K562 (cell line): ENCODE results near the gene WDR17. TPM values are rescaled to one million over a fixed set of nuclear protein-coding genes. Genes with fewer than 3 reads are reported as not detected.

Experiments
- ATAC-seq: fragments of 200-7000 bp; cut with Tn5 transposase; 3 replicates; pipeline ENCODE4 v1.9.1; 2020; ENCODE audit warnings: moderate library complexity
- BruUV-seq: library from RNA; stranded (reverse); fragments of 400-500 nt; replicated peaks from 2 replicates; lab custom pipeline; 2021; lab: Mats Ljungman, UMichigan
- CTCF ChIA-PET: fragments of 300-600 bp; formaldehyde crosslinking; extraction: SDS; loops from one replicate; lab custom pipeline; 2021; ENCODE audit warnings: low intra/inter-chr PET ratio; lab: Yijun Ruan, JAX
- POLR2A ChIA-PET: fragments of 300-600, 350-650 bp; sonication (Branson Sonifier 250); formaldehyde crosslinking; extraction: SDS; loops from one replicate; lab custom pipeline; 2021; ENCODE audit warnings: antibody characterized with exemption, inconsistent platforms; lab: Yijun Ruan, JAX
- DNase-seq, 4 experiments: peaks; one replicate each; pipeline versions ENCODE4 v3.0.0 to v3.0.0-alpha.2; 2011 to 2018; ENCODE audit warnings: low spot score in 3 of 4, mixed read lengths in 3 of 4; ENCODE audit errors: extremely low read depth in 1 of 4
- FAIRE-seq: peaks from 2 replicates; lab custom pipeline; 2011; peaks lifted over from hg19 to GRCh38; lab: Jason Lieb, UNC
- H2AFZ ChIP-seq: 2 replicates; pipeline ENCODE4 v1.6.0; 2011; ENCODE audit warnings: low read depth, low read length, control low read depth, inconsistent platforms
- H3K27ac ChIP-seq: fragments of 200-600 bp; 3 replicates; pipeline ENCODE4 v1.8.0; 2011; ENCODE audit warnings: low read depth, mild to moderate bottlenecking, control low read depth, inconsistent platforms, low read length, moderate library complexity, mixed read lengths; ENCODE audit errors: extremely low read depth
- H3K27me3 ChIP-seq, 2 experiments: fragments of 300-600 bp in 1 of 2; 2 replicates in 1 of 2; 3 replicates in 1 of 2; pipeline versions ENCODE4 v1.6.0 to v1.8.0; 2011; ENCODE audit warnings: inconsistent platforms in 2 of 2, low read length in 2 of 2, mild to moderate bottlenecking in 1 of 2, mixed read lengths in 1 of 2, moderate library complexity in 1 of 2; ENCODE audit not compliant: control insufficient read depth in 2 of 2, insufficient read depth in 2 of 2
- H3K36me3 ChIP-seq: fragments of 300-600 bp; 3 replicates; pipeline ENCODE4 v1.8.0; 2011; ENCODE audit warnings: mild to moderate bottlenecking, low read length, inconsistent platforms; ENCODE audit not compliant: control insufficient read depth, insufficient read depth
- H3K4me1 ChIP-seq, 2 experiments: fragments of 200-600 bp in 1 of 2; replicated peaks in 1 of 2; 2 replicates in 1 of 2; 3 replicates in 1 of 2; pipeline versions ENCODE4 v1.5.1 to v1.8.0; 2011; ENCODE audit warnings: inconsistent platforms in 2 of 2, low read length in 2 of 2, mild to moderate bottlenecking in 1 of 2, mixed read lengths in 1 of 2, moderate library complexity in 1 of 2; ENCODE audit not compliant: control insufficient read depth in 2 of 2, insufficient read depth in 2 of 2
- H3K4me2 ChIP-seq: 2 replicates; pipeline ENCODE4 v1.6.1; 2011; ENCODE audit warnings: low read length, control low read depth, inconsistent platforms, mixed read lengths; ENCODE audit not compliant: insufficient read depth
- H3K4me3 ChIP-seq: fragments of 200-600 bp; sonication (generic), shearing (Covaris generic); 2 replicates; pipeline ENCODE4 v1.5.1; 2016; ENCODE audit warnings: control low read depth, inconsistent platforms
- H3K79me2 ChIP-seq: fragments of 200-600 bp; 3 replicates; pipeline ENCODE4 v1.8.0; 2011; ENCODE audit warnings: low read length, inconsistent platforms; ENCODE audit not compliant: control insufficient read depth, insufficient read depth
- H3K9ac ChIP-seq, 2 experiments: 2 replicates each; pipeline versions ENCODE4 v1.6.0 to v1.6.1; 2011; ENCODE audit warnings: low read depth in 2 of 2, low read length in 2 of 2, control low read depth in 1 of 2, inconsistent platforms in 1 of 2, mild to moderate bottlenecking in 1 of 2, mixed read lengths in 1 of 2; ENCODE audit not compliant: insufficient read depth in 1 of 2
- H3K9me1 ChIP-seq: one replicate; pipeline ENCODE4 v1.6.0; 2011; ENCODE audit warnings: inconsistent platforms, mild to moderate bottlenecking, low read length, moderate library complexity; ENCODE audit not compliant: control insufficient read depth, insufficient read depth
- H3K9me3 ChIP-seq: replicated peaks from 2 replicates; pipeline ENCODE4 v1.5.1; 2011; ENCODE audit warnings: low read depth, low read length, inconsistent platforms; ENCODE audit not compliant: control insufficient read depth, insufficient read depth
- H4K20me1 ChIP-seq: replicated peaks from 2 replicates; pipeline ENCODE4 v1.6.1; 2011; ENCODE audit warnings: low read length, inconsistent platforms, mixed read lengths; ENCODE audit not compliant: control insufficient read depth, insufficient read depth
- ELF4 ChIP-seq: fragments of 450-650 bp; formaldehyde crosslinking; IDR thresholded peaks from 2 replicates; pipeline ENCODE4 v1.4.0; 2022; ENCODE audit warnings: missing genetic modification characterization
- ETS1 ChIP-seq: conservative IDR thresholded peaks from 2 replicates; pipeline ENCODE4 v1.6.1; 2011; ENCODE audit warnings: low read depth, mild to moderate bottlenecking, low read length; ENCODE audit not compliant: control insufficient read depth
- SIX5 ChIP-seq, 2 experiments: IDR thresholded peaks; 2 replicates each; pipeline ENCODE4 v1.6.1; 2011; ENCODE audit warnings: low read length in 2 of 2, borderline replicate concordance in 1 of 2, low read depth in 1 of 2, mild to moderate bottlenecking in 1 of 2, moderate library complexity in 1 of 2; ENCODE audit not compliant: insufficient read depth in 1 of 2
- THRAP3 ChIP-seq: fragments of 450-650 bp; IDR thresholded peaks from 2 replicates; pipeline ENCODE4 v1.6.1; 2016; ENCODE audit warnings: mild to moderate bottlenecking, inconsistent platforms, borderline replicate concordance
- WGBS: fragments of 100-300 bp; shearing (Covaris generic); methylation state at CpG from one replicate; pipeline ENCODE4 v1.1.6; 2016; ENCODE audit warnings: low coverage, mixed read lengths; ENCODE audit not compliant: insufficient coverage; ENCODE audit errors: missing lambda C conversion rate; 5-methylcytosine and 5-hydroxymethylcytosine counted together
- in situ Hi-C: fragments of 300-500 bp; cut with MboI; formaldehyde crosslinking; loops from 4 replicates; pipeline ENCODE4 v1.15.0; 2018; ENCODE audit warnings: inconsistent platforms, mixed read lengths
- intact Hi-C: fragments of 100-400 bp; cut with micrococcal nuclease; formaldehyde crosslinking; loops from 2 replicates; pipeline ENCODE4 v1.14.2; 2022
- polyA plus RNA-seq, 8 experiments: library from polyadenylated mRNA; depleted of rRNA in 4 of 8; stranded (reverse) in 5 of 8; unstranded in 3 of 8; fragments of >200 nt; fragmentation: Nextera tagmentation in 2 of 8; fragmentation: Illumina TruSeq in 1 of 8; extraction: Ambion mirVana in 2 of 8; extraction: Trizol in 1 of 8; gene quantifications; 2 replicates each; pipeline versions ENCODE4 v1.2.1 to v1.2.3, GENCODE V29; 2011 to 2014; ENCODE audit warnings: inconsistent platforms in 1 of 8, missing spikeins in 1 of 8
- total RNA-seq, 7 experiments: library from RNA; depleted of rRNA in 6 of 7; stranded (reverse); fragments of >200 nt in 6 of 7; fragmentation: Illumina TruSeq in 2 of 7; extraction: Trizol in 2 of 7; gene quantifications; 2 replicates each; pipeline versions ENCODE4 v1.2.1 to v1.2.3, GENCODE V29; 2011 to 2021; ENCODE audit warnings: low replicate concordance in 1 of 7
- TF ChIP-seq, protein P1 (sequence below): fragments of 450-650 bp; IDR thresholded peaks from 2 replicates; pipeline ENCODE4 v1.6.1; 2017; ENCODE audit warnings: antibody characterized with exemption, mild to moderate bottlenecking
- TF ChIP-seq, protein P2 (sequence below), 3 experiments: IDR thresholded peaks in 2 of 3; conservative IDR thresholded peaks in 1 of 3; 2 replicates each; pipeline ENCODE4 v1.5.1; 2011 to 2012; ENCODE audit warnings: low read length in 3 of 3, mild to moderate bottlenecking in 3 of 3, control low read depth in 2 of 3, improper control_type of control experiment in 1 of 3, inconsistent platforms in 1 of 3, low read depth in 1 of 3, mixed read lengths in 1 of 3, moderate library complexity in 1 of 3; ENCODE audit not compliant: insufficient read depth in 2 of 3

The WDR17 gene
- total and polyA plus RNA-seq, 9 of the 15 experiments (the other 6 are each of a cell fraction or from before 2014, with no cell fraction given): 0.04 to 0.07 TPM; not detected in 7

GRCh38 chr4:176107695-176108094 is 42.1 kb downstream of the WDR17 start (continued):
- TF ChIP-seq, protein P1, sequence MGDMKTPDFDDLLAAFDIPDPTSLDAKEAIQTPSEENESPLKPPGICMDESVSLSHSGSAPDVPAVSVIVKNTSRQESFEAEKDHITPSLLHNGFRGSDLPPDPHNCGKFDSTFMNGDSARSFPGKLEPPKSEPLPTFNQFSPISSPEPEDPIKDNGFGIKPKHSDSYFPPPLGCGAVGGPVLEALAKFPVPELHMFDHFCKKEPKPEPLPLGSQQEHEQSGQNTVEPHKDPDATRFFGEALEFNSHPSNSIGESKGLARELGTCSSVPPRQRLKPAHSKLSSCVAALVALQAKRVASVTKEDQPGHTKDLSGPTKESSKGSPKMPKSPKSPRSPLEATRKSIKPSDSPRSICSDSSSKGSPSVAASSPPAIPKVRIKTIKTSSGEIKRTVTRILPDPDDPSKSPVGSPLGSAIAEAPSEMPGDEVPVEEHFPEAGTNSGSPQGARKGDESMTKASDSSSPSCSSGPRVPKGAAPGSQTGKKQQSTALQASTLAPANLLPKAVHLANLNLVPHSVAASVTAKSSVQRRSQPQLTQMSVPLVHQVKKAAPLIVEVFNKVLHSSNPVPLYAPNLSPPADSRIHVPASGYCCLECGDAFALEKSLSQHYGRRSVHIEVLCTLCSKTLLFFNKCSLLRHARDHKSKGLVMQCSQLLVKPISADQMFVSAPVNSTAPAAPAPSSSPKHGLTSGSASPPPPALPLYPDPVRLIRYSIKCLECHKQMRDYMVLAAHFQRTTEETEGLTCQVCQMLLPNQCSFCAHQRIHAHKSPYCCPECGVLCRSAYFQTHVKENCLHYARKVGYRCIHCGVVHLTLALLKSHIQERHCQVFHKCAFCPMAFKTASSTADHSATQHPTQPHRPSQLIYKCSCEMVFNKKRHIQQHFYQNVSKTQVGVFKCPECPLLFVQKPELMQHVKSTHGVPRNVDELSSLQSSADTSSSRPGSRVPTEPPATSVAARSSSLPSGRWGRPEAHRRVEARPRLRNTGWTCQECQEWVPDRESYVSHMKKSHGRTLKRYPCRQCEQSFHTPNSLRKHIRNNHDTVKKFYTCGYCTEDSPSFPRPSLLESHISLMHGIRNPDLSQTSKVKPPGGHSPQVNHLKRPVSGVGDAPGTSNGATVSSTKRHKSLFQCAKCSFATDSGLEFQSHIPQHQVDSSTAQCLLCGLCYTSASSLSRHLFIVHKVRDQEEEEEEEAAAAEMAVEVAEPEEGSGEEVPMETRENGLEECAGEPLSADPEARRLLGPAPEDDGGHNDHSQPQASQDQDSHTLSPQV: no peak
- TF ChIP-seq ETS1 (no peak), THRAP3 (no peak)
- TF ChIP-seq, all 486 proteins: peak for 0

DNA sequence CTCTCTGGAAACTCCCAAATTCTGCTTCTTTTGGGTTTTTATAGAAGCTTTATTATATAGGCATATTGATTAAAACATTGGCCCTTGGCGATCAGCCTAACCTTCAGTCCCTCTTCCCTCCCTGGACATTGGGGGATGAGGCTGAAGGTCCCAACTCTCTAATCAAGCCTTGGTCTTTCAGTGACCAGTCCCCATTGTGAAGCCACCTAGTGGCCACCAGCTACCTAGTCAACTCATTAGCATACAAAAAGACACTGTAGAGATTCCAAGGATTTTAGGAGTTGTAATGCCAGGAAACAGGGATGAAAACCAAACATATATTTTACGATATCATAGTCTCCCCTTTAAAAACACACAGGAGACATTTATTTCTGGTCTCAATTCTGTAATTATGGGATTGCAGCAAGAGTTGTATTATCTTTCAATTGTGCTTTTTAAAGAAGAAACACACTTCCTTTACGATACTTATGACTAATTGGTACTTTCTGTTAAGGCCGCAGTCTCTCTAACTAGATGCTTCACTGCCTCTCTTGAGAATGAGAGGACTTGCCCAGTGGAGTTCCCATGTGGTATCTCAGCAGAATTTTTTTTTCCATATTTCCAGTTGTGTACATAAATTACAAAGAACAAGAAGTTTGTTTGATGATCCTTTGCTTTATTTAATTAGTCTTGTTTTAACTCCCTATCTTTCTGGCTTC is 58.2 kb downstream of the WDR17 start:
- intact Hi-C loops: no loop called here
- H2AFZ ChIP-seq: no peak overlapping the region
- no peaks in the 10 kb centered on the region for H3K9me1 ChIP-seq
- no peaks in the 10 kb centered on the region for H3K27me3 ChIP-seq
- no peaks in the 10 kb centered on the region for H4K20me1 ChIP-seq
- no peak overlapping the region for H3K9ac ChIP-seq
- peak; percentile 4 to 11 (median 6) for DNase-seq
- H3K36me3 ChIP-seq: no peaks in the 10 kb centered on the region
- ATAC-seq: peak; percentile 68; the same call in 2 of the 3 replicates
- H3K4me1 ChIP-seq: no peaks in the 10 kb centered on the region
- POLR2A ChIA-PET: no interaction called here
- 0% methylated on average over 4 of the region's 4 CpGs for WGBS
- FAIRE-seq: no peak
- BruUV-seq: no TSS peak
- H3K4me3 ChIP-seq: no peak overlapping the region
- TF ChIP-seq SIX5 (IDR thresholded peaks at IDR 0.05; ENCODE audit: borderline replicate concordance in 1 of 2, insufficient read depth in 1 of 2, low read depth in 1 of 2, low read length in 2 of 2) (no peak), ELF4 (no peak)
- TF ChIP-seq, protein P2, sequence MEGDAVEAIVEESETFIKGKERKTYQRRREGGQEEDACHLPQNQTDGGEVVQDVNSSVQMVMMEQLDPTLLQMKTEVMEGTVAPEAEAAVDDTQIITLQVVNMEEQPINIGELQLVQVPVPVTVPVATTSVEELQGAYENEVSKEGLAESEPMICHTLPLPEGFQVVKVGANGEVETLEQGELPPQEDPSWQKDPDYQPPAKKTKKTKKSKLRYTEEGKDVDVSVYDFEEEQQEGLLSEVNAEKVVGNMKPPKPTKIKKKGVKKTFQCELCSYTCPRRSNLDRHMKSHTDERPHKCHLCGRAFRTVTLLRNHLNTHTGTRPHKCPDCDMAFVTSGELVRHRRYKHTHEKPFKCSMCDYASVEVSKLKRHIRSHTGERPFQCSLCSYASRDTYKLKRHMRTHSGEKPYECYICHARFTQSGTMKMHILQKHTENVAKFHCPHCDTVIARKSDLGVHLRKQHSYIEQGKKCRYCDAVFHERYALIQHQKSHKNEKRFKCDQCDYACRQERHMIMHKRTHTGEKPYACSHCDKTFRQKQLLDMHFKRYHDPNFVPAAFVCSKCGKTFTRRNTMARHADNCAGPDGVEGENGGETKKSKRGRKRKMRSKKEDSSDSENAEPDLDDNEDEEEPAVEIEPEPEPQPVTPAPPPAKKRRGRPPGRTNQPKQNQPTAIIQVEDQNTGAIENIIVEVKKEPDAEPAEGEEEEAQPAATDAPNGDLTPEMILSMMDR (IDR thresholded peaks at IDR 0.05 in 2 of 3, conservative IDR thresholded peaks at IDR 0.05 in 1 of 3; ENCODE audit: insufficient read depth in 2 of 3, low read depth in 1 of 3, low read length in 3 of 3): peak in 2 of 3 experiments; percentile 22 to 39; a peak in 2 of 6 replicates
- TF ChIP-seq, all 486 proteins: peak for 1
- Histone ChIP-seq H3K9me3 (no peaks in the 10 kb centered on the region), H3K79me2 (no peaks in the 10 kb centered on the region), H3K27ac (no peak overlapping the region), H3K4me2 (no peak overlapping the region)
- in situ Hi-C loops: no loop called here
- CTCF ChIA-PET: no interaction called here
